HS-27A (cell line): ENCODE results near the gene TGM1.

Source experiments
- DNase-seq: peaks from one replicate; pipeline ENCODE4 v3.0.0-alpha.2; 2012; ENCODE audit warnings: low read depth, missing footprints

Gene TGM1

DNA sequence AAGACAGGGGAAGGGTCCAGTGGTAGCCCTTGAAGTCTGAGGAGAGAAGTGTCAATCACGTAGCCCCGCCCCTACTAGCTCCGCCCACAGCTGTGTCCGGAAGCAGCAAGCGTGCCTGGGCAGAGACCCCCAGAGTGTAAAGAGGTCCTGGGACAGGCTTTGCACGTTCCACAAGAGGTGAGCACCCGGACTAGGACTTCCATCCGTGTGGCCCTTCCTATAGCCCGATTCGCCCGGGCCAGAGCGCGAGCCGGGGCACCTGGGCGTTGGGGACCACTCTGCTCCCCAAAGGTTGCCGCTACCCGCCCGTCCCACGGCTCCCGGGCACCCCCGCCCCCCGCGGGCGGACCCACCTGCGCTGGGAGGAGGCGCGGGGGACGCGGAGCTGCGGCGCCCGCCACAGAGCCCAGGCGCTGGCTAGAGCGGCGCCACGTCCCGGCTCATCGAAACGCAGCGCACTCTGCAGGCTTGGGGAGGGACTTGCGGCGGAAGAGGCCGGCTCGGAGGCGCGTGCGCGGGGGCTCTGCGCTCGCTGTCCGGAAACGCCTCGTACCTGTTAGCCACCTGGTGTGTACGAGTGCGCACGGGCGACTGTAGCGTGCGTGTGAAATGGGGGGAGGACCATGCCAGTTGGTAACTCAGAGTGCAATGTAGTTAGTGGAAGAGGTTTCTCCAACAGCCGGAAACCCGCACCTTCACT is 8.3 kb upstream of the TGM1 start, which contains the start of gene RABGGTA:
TSS of gene RABGGTA (minus strand) at position 464 of the 700 bp plus-strand sequence. CDS start 482 bp downstream, outside the sequence.
- peak; percentile 72 for DNase-seq

DNA sequence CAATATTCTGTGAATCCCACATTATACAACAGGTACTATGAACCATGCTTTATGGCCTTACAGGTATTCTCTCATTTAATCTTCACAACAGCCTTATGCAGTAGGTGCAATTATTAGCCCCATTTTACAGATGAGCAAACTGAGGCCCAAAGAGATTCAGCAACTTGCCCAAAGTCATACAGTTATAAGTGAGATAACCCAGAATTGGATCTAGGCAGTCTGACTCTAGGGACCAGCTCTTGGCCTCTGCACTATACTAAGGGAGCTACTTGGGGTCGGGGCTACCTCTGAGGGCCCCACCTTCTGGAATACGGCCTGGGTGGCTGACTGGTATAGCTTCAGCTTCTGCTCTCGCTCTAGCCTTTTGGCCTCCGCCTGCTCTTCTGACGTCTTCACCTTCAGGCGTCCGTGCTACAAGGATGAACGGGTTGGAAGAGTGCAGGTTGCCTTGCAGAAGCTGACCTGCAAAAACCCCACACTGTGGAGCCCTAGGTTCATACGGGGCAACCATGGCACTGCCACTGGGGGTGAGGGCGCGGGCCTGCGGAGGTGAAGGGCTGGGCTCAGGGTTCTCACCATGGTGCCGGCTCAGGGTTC is 7.7 kb upstream of the TGM1 start:
- no peak for DNase-seq

DNA sequence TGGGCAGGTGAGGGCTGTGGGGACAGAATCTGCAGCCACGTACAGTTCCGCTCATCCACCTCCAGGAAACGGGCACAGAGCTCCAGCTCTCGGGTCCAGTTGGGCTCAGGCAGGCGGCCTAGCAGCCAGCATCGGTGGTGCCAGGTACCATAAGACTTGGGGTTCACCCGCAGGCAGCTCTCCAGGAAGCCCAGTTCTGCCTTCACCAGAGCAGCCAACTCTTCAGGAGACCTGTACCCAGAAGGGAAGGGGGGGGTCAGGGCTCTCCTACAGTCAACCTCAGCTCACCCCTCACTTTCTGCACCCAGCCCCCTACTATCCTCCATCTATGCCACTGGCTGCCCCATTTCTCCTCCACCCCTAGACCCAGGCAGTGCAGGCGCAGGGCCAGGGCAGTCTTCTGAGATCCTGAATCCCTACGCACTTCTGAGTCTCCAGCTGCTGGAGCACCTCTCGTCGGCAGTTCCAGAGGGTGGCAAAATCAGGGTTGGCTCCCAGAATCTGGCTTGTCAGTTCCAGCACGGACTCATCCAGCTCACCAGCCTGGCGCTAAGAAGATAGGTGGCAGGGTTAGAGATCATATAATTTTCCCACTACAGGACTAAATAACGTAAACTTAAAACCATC is 7.0 kb upstream of the TGM1 start:
- no peak for DNase-seq

DNA sequence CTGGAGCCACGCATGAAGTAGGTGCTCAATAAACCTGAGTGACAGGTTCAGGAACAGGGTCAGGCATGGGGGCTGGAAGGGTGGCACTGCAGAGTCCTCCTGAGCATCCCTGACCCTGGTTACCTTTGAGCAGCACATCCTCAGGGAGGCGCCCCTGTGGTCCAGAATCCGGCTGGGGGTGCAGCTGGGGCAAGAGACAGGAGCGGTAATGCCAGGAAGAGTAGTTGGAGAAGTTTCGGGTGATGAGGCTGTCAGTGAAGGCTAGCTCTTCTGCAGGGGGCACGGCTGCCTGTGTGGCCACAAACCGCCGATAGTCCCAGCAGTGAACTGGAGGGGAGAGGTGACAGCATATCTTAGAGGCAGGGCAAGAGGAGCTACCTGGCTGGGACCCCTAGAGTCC is 6.4 kb upstream of the TGM1 start:
- no peak for DNase-seq

DNA sequence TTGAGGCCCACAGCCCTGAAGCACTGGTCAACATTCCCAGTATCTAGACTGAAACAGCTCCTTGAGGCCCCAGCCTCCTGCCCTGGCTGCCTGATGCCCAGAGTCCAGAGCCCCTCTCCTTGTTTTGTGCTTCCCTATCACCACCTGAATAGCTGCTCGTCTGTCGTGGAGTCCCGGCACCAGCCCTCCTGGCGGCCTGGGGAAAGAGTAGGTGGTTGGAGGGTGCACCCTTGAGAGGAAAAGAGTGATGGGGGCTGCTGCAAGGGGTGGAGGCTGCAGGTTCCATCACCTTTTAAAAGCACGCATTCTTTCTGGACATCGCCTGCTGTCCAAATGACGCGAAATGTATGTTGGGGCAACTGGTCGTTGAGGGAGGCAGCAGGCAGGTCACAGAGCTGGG is 5.2 kb upstream of the TGM1 start:
- no peak for DNase-seq

DNA sequence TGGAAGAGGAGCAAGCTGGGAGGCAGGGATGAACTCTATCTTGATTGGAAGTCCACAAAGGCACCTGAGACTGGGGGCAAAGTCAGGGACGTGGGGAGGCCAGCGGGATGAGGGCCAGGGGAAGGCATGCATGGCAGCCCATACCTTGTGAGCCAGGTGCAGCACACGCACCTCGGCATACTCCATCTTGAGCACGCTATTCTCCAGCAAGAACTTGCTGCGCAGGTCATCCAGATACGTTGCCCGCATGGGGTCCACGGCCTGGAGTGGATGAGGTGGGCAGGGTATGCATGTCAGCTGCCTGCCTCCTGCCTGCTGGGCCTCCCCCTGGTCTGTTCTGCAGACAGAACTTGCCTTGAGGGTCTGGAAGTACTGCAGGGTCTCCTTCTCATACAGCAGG is 4.5 kb upstream of the TGM1 start:
- no peak for DNase-seq

DNA sequence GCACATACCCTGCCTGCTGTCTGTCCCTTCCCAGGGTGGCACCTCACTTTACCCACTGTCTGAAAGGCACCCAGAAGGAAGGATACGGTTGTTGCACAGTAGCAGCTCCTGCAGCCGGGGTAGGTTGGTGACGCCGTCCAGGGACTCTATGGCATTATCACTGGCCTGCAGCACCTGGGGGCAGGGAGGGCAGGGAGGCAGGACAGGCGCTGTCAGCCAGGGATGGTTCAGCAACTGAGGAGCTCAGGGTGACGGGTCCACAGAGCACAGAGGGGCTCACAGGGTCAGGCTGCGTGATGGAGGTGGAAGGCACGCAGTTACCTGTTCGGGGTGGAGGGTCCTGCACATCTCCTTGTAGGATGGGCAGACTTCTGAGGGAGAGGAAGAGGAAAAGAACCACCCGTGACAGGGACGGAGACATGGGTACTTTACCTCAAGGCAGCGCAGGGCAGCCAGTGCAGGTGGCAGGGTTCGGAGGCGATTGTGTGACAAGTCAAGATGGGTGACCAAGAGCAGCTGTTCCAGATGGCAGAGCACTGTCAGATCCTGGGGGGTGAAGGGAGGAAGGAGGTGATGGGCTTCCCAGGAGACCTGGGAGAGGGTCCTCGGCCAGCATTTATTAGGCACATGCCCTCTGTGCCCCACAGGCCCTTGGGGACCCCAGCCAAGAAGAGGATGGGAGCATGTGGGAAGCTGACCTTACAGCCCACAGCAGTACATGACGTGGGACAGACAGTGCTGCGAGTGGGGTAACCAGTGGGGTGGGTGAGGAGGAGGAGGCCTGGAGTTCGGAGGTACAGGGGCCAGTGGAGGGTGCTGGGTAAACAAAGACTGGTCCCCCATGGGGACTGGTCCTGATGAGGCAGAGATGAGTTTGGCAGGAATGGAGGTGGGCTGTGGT is 3.6 kb upstream of the TGM1 start:
- DNase-seq, result no peak

DNA sequence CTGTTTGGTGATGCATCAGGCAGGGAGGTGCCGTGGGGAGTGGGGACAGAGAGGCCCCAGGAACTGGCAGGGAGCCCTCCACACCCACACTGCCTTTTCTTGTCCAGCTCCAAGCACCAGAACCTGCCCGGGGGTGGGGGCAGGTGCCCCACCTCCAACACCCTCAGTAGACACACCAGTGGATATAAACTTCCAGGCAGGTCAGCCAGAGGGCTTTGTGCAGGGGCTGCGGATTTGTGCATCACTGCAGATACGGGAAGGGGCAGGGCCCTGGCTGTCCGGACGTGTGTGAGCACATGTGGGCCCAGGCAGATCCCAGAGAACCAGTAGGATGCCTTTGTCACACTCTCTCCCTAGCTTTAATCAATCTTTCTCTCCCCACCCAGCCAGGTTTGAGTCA is 1.3 kb upstream of the TGM1 start:
- DNase-seq, result no peak

DNA sequence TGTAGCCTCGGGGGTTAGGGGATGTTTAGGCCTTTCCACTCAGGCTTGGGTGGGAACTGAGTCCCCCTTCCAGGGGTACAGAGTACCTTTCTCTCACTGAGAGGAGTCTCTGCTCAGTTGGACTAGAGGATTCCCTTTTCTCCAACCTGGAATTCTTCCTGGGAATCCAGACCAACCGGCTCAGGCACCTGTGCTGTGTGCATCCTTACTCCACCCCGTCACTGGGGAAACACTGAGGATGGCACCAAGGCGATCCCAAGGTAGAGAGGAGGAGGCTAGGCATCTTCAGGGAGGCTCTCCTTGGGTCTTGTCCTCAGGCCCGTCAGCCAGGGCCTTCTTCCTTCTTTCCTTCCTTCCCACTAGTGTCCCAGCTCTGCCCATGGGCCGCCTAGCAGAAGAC is 871 bp upstream of the TGM1 start:
- no peak for DNase-seq

DNA sequence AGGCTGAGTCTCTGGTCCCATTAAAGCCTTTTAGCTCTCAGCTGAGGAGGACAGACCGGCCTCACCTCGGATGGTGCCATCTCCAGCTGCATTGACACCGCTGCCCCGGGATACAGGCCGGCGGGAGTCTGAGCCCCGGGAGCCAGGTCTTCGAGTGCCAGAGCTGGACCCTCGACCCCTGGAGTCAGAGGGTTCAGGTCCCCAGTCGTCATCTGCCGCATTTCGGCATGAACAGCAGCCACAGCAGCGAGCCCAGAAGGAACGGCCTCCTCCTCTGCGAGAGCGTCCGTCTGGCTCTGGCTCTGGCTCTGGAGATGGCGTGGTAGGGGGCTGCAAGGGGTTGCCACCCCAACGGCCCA is 1.0 kb downstream of the TGM1 start:
- DNase-seq, result no peak

DNA sequence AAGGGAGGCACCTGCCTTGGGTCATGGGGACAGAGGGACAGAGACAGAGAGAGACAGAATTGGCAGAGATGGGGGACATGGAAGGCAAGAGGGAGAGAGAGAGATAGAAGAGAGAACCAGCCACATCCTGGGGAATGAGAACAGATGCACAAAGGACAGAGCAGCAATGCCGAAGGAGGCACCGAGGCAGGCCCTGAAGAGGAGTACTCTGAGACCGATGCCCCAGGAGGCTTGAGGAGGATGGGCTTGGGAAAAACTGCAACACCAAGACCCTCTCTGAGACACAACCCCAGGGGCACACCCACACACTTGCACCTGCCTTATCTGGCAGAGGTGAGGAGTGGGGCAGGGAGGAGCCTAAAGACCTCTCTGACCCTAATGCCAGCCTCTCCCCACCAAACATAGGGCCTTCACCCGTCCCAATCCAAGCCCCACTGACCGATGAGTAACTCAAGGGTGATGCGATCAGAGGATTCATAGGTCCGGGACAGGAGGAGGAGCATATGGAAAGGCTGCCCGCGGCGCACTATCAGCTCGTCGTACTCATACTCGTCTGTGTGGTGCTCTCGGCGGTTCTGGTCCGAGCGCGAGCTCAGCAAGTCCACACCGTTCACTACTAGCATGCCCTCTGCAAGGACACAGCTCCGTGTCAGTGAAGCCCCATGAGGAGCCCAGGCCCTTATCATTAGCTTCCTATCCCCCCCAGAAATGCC is 1.6 kb downstream of the TGM1 start:
- no peak for DNase-seq

DNA sequence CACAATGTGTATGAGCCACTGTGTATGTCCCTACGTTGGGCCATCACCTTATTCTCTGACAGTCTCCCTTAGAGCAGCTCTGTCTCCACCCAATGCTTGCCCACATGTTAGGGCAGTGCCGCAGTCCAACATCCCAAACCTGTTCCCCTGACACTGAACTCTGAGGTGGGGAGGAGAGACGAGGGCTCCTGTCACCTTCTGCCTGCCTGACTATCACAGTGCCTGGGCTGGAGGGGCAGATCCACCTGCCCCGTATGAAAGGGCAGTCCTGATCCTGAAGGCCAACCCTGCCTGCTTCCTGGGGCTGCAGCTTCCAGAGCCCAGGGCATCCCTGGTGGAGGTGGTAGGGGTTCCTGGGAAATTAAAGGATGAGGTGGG is 2.2 kb downstream of the TGM1 start:
- no peak for DNase-seq

DNA sequence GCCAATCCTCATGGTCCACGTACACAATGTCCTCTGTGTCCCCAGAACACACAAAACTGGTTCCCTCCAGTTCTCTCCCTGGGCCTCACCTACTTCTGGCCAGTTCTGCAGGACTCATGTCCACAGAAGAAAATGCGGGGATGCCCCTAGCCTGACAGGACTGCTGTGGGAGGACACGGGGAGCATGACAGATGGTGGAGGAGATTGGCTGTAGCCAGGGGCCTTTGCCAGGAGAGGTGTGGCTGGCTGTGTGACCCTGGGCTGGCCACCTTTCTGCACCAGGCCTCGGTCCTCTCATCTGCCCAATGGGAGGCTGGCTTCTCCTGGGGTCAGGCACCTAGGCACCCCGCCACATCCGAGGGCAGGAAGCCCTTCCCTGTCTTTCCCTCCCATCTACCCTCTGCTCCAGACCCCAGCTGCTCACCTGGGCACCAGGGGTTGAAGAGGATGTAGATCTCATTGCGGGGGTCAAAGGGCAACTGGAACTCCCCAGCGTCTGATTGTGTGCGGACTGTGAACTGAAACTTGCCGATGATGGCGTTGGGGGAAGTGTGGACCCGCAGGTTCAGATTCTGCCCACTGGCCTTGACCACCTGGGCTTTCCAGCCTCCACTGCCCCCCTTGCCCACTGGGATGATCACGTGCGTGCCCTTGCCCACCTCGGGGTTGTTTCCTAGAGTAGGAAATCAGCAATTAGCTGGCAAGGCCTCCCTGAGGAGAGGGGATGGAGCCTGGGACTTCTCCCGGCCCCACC is 2.8 kb downstream of the TGM1 start:
- DNase-seq, result no peak

DNA sequence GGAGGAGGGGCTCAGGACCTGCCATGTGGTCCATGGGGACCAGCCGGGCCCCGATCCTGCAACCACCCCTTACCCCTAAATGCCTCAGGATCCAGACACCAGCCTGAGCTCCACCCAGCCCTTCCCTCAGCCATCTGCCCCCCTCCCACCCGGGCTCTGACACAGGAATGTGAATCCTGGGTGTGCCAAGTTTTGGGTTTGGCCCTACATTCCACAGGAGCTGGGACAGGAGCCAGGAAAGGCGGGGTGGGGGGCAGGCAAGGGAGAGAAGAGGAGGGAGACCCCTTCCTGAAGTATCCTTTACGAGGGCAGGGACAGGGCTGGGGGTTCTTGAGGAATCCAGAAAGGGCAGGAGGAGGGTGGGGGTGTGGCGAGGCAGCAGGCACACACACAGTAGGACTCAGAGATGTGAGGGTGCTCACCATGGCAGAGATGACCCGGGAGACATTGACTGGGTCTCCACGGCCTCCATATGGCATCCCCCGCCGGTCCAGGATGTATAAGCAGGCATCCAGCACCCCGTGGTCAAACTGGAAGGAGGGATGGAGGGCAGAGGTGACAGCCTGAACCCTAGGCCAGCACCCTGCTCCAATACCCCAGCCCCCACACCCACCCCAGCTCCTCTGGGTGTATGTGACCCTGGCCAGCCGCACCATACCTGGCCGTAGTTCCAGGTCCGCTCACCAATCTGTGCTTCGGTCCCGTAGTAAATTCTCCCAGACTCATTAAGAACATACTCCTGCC is 3.5 kb downstream of the TGM1 start:
- DNase-seq, result peak; percentile 77

DNA sequence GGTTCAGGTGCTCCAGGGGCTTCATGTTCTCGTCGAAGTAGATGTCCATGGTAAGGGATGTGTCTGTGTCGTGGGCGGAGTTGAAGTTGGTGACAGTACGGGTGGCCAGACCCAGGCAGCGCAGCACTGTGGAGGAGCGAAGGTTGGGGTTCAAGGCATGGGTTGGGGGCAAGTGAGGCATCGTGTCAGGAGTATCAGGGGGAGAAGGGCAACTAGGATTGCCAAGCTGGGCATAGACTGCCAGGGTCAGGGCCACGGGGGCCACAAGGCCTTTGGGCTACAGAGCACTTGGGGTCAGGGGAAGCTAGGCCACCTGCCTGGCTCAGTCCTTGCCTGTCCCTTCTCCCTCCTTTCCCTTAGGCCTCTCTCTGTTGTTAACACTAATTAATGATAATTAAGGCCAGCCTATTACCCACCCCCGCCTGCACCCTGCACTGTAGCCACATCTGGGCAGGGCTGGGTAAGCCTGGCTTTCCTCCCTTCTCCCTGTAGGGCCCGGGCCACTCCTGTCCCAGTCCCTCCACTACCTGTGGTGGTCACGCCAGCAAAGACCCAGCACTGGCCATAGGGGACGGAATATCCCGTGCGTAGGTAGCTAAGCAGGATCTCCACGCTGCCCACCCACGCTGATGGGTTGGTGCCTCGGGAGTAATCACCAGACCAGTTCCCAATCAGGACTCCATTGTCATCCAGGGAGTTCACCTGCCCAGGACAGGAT is 4.3 kb downstream of the TGM1 start:
- no peak for DNase-seq

DNA sequence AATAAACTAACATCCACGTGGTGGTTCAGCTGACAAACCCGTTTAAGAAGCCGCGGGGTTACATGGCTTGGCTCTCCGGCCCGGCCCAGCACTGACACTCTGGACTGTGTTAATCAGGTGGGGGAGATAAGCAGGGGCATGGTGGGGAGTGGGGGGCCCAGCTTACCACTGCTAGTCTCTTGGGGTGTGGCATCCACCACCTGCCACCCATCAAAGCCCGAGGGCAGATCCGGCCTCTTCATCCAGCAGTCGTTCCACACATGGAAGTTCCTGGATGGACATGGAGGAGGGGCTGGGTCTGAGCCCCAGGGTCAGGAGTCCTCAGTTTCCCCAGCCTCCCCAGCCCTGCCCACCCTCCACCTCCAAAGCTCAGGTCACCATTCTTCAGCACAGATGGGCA is 4.9 kb downstream of the TGM1 start:
- no peak for DNase-seq

DNA sequence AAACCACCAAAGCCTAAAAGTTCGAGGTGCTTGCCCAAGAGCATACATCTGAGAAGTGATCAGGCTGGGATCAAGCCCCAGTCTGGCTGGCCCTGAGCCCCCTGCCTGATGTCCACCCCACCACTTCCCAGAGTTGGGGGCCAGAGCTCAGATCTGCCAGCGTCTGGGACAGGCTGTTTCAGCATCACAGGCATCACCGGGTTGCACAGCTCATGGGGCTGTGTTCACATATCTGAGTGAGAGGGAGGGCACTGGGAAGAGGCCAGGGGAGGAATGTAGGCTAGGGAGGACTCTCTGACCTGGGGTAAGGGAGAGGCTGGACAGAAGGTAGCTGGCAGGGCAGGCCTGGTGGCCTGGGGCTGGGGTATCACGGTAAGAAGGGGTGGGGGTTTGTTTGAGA is 6.0 kb downstream of the TGM1 start:
- DNase-seq, result no peak

DNA sequence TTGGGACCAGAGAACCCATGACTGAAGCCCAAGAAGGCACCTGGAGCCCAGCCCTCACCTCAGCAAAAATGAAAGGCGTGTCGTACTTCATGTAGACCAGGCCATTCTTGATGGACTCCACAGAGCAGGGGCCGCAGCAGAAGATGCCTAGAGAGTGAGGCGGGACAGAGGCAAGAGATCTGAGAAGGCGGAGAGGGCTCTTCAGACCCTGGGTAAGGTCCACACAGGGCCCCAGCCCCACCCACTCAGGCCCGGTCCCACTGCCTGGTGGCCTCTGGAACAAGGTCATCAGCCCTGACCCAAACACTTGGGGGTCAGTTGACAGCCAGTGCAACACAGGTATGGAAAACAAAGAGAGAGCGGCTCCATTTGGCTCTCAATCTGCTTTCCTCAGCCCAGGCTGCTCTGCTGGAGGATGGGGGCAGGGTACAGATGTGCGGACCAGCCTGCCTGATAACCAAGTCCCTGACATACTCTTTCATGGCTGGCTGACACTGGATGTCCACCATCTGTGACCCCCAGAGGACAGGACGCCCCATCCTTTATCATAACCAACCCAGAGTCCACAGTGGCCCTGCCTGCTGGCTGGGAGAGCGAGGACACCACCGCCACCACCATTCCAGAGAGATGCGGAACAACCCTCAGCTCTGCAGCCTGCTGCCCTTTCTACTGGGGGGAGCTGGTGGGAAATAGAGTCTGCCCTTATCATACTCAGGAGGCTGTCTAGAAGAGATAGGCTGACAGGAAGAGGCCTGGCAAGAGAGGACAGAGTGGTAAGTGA is 6.9 kb downstream of the TGM1 start:
- no peak for DNase-seq

DNA sequence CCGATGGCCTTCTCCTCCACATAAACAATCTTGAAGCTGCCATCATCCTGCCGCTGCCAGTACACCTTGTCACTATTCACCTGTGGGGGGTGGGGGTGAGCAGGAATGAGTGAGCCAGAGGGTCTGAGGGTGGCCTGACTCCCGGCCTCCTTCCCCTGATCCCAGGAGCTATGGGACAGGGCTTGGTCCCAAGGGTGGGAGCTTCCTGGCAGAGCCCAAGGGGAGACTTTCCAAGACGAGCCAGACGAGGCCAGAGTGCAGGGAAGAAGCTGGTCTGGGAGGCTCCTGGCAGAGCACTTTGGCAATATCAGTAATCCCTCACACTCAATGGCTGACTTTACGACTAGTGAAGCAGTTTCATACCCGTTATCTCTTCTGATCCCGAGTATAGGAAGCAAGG is 7.5 kb downstream of the TGM1 start:
- no peak for DNase-seq
